ENCODE data around the gene CBS. TPM values are rescaled to one million over a fixed set of nuclear protein-coding genes. Genes with fewer than 3 reads are reported as not detected.
"Not testable (repeated sequence)": the region's sequence is repeated elsewhere in the genome, so short reads cannot be mapped to it uniquely, and the experiment has no call there.

The CBS gene
- total RNA-seq = 1 to 10 TPM; 2.6 to 8.2 (median 3.1) TPM

DNA sequence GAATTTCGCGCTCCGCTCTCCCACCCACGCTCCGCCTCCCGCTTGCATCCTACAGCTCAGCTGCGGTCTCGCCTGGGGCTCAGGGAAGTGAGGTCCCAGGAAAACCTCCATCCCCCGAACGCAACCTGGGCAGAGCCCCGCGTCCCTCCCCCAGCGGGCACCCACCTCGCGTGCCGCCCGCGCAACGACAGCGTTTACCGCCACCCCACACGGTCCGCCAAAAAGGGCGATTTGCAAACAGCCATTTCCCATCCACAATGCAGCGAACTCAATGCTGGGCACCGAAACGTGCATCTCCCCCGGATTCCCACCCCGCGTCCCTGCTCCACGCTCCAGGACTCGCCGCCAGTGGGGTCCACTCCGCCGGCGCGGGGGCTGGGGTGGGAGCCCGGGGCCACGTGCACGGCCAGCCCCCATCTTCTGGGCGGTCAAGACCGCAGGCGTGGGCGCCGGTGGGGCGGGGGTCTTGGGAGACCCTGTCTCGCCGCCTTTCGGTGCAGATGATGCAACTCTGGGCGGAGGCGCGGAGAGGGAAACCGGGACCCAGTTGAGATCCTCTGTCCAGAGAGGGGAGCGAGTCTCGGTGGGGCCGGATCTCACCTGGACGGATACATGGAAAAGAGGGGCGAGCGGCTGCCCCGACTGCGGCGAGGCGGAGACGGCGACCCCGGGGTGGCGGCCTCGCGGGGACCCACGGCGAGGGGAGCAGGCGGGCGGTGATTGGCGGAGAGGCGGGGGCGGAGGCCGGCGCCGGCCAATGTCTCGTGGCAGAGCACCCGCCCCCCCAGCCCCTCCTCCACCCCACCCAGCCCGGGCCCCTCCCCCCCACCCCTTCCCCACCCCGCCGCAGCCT is at the start of gene CBS:
Gene CBS (minus strand): TSS at position 666 of the 853 bp plus-strand sequence. CDS start 3,642 bp downstream, outside the sequence.
- DNase-seq (ENCODE audit: low spot score in 2 of 2); intact Hi-C loops (cut with DNase I; ENCODE audit: low total_unique reads); H3K4me3 ChIP-seq (ENCODE audit: low read depth, poor library complexity, severe bottlenecking): not testable (repeated sequence)
- WGBS, 2 donors = no CpG with 5 or more reads among the region's 84 CpGs

DNA sequence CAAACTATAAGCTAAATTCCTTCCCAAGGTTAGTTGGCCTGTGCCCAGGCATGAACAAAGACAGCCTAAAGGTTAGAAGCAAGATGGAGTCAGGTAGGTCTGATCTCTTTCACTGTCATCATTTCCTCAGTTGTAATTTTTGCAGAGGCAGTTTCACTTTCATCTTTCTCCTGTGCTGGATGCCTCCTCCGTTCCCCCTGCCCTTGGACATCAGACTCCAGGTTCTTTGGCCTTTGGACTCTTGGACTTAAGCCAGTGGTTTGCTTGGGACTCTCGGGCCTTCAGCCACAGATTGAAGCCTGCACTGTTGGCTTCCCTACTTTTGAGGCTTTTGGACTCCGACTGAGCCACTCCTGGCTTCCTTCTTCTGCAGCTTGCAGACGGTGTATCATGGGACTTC is 40.3 kb upstream of the CBS start:
- DNase-seq (ENCODE audit: low spot score in 2 of 2); H3K4me3 ChIP-seq (ENCODE audit: low read depth, poor library complexity, severe bottlenecking); intact Hi-C loops (cut with DNase I; ENCODE audit: low total_unique reads): not testable (repeated sequence)
- no CpG with 5 or more reads among the region's 4 CpGs for WGBS, 2 donors

DNA sequence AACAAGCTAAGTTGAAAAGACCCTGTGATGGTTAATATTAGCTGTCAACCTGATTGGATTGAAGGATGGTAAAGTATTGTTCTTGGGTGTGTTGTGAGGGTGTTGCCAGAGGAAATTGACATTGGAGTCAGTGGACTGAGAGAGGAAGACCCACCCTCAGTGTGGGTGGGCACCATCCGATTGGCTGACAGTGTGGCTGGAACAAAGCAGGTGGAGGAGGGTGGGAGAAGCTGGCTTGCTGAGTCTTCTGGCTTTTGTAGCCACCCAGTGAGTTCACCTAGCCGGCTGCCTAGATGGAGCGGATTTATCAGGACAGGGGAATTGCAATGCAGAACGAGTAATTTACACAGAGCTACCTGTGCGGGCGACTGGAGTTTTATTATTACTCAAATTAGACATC is 38.8 kb upstream of the CBS start:
- H3K4me3 ChIP-seq (ENCODE audit: low read depth, poor library complexity, severe bottlenecking); intact Hi-C loops (cut with DNase I; ENCODE audit: low total_unique reads); DNase-seq (ENCODE audit: low spot score in 2 of 2): not testable (repeated sequence)
- WGBS, 2 donors = 100% methylated on average over 5 of the region's 6 CpGs; no CpG with 5 or more reads in 1 of the 2 donors

DNA sequence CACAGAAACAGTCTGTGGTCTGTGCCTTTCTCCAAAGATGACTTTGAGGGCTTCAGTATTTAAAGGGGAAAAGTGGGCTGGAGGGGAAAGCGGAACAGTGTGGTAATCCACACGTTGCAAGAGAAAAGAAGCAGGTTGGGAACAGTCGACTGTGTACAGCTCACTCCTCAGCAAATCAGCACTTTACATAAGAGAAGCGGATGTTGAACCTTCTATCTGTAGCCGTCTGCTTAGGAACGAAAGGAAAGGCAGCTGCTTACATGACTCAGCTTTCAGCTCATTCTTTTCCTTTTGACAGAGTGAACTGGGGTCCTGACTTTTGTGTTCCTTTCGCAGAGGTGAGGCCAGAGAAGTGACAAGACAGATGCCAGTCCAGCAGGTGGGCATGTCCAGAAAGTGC is 33.4 kb upstream of the CBS start:
- intact Hi-C loops (cut with DNase I; ENCODE audit: low total_unique reads); H3K4me3 ChIP-seq (ENCODE audit: low read depth, poor library complexity, severe bottlenecking); DNase-seq (ENCODE audit: low spot score in 2 of 2): not testable (repeated sequence)
- no CpG with 5 or more reads among the region's 7 CpGs for WGBS, 2 donors

DNA sequence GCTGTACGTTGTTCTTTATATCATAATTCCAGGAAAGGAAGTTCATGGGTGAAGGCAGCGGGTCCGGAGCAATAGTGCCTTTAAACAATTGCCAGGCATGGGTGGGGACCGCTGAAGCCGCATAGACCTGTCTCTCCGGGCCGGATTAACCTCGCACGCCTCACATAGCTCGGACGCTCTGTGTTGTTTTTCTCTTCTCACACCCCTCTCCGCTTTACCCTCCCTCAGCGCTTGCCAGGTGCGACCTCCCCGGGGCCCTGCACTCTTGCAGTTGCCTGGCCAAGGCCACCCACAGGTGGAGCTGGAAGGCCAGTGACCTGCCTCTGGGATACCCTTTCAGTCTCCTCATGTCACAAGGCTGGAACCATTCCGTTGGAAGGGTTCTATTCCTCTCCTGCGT is 32.5 kb upstream of the CBS start:
- WGBS, 2 donors = no CpG with 5 or more reads among the region's 17 CpGs
- intact Hi-C loops (cut with DNase I; ENCODE audit: low total_unique reads) = not testable (repeated sequence)

DNA sequence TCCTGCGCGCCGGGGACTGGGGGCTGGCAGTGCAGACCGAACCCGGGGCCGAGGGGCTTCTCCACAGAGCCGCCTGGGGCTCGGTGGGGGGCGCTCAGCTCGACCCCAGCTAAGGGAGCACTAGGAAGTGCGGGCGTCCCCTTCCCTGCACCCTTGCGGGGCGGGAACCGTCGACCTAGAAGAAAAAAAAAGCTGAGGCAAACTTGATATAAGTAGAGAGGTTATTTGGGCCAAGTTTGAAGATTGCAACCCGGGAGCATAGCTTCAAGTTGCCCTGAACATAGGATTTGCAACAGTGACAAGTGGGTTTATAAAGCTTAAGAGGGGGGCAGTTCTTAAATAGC is 32.1 kb upstream of the CBS start:
- no CpG with 5 or more reads among the region's 17 CpGs for WGBS, 2 donors
- DNase-seq (ENCODE audit: low spot score in 2 of 2); H3K4me3 ChIP-seq (ENCODE audit: low read depth, poor library complexity, severe bottlenecking); intact Hi-C loops (cut with DNase I; ENCODE audit: low total_unique reads): not testable (repeated sequence)

More for the DNA sequence above, 32.5 kb upstream of the CBS start:
- H3K4me3 ChIP-seq (ENCODE audit: low read depth, poor library complexity, severe bottlenecking); DNase-seq (ENCODE audit: low spot score in 2 of 2): not testable (repeated sequence)

DNA sequence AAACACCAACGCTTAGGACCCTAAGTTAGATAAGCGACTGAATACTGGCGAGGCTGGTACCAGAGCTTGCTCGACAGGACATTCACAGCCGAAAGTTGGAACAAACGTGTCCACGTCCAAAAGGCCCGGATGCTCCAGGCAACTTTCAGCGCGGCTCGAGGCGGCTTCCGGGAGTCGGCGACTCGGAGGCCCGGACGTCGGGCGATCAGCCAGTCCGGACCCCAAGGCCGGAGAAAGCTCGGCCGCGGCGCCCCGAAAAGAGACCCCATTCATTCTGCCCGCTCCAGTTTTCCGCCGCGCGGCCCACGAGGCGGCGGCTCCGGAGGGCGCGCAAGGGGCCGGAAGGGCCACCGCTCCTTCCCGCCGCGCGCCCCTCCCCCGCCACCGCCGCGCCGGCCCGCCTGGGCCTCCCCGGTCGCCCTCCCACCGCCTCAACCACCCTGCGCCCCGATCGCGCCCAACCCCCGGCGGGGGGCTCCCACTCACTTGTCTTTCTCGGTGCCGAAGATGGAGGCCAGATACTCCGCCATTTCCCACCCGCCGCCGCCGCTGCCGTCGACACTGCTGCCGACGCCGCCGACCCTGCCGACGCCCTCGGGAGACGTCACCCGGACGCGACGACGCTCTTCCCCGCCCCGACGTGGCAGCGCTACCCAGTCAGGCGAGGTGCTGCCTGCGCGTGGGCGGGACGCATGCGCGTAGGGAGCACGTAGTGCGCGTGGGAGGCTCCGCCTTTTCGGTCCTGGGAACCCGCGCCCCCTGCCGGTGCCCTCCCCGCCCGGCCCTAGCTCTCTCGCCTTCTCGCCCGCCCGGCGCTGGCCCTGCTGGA is 31.5 kb upstream of the CBS start, which contains the start of gene U2AF1:
Gene U2AF1 (minus strand): TSS at position 606 of the 829 bp plus-strand sequence. CDS start 76 bp downstream, at position 530.
- H3K4me3 ChIP-seq (ENCODE audit: low read depth, poor library complexity, severe bottlenecking); intact Hi-C loops (cut with DNase I; ENCODE audit: low total_unique reads): not testable (repeated sequence)
- WGBS, 2 donors = 0% methylated on average over 9 of the region's 107 CpGs; no CpG with 5 or more reads in 1 of the 2 donors
- peak in 1 of 2 donors; percentile 87 for DNase-seq (ENCODE audit: low spot score in 2 of 2)

DNA sequence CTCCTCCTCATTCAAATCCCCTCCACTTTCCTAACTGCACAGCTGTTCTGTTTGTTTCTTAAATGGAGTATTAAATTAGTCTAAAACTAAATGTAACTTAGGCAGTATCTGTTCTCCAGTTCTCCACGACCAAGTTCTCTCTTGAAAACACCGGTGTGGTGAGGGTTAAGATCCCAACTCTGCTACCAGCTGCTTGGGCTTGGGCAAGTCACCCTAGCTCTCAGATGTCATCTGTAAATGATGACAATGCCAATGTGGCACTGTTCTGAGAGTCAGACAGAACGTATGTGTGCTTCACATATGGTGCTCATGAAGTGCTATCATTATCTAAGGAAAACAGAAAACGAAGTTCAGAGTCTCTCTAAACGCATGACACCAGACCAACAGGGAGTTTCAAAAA is 29.0 kb upstream of the CBS start:
- H3K4me3 ChIP-seq (ENCODE audit: low read depth, poor library complexity, severe bottlenecking); DNase-seq (ENCODE audit: low spot score in 2 of 2); intact Hi-C loops (cut with DNase I; ENCODE audit: low total_unique reads): not testable (repeated sequence)
- WGBS, 2 donors = 73 to 75% methylated on average over 2 of the region's 5 CpGs

DNA sequence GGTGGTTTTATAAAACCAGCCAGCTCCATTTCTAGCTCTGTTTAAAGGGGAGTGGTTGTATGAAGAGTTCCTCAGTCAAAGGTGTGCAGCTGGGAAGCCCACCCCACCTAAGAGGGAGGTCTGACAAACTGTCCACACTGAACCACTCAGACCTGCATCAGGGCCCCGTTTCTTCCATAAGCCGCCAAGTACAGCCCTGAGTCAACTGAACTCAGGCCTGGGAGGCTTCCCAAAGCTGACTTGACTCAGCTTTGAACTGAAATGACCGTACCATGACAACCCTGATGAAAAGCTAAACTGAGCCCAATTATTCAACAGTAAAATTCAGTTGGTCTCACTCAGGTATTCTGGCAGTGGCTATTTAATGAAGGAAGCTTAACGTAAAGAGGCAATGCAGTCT is 26.6 kb upstream of the CBS start:
- H3K4me3 ChIP-seq (ENCODE audit: low read depth, poor library complexity, severe bottlenecking); DNase-seq (ENCODE audit: low spot score in 2 of 2); intact Hi-C loops (cut with DNase I; ENCODE audit: low total_unique reads): not testable (repeated sequence)
- WGBS, 2 donors = no CpG with 5 or more reads among the region's 4 CpGs

DNA sequence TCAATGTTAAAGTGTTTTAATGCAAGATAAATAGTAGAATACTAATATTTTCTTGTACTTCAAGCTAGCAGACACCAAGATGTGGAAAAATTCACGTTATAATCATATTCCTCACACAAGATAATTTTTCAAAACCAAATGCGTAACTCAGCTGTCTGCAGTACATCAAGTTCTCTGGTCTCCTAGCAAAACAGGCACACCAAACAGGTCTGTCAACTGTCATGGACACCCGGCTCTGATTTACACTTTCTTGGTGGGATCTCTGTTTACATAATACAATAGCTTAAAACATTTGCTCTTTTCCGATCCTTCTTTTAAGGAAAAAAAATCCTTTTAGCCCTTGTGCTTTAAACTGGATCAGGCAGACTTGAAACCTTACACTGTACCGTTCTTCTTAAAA is 26.0 kb upstream of the CBS start:
- H3K4me3 ChIP-seq (ENCODE audit: low read depth, poor library complexity, severe bottlenecking); intact Hi-C loops (cut with DNase I; ENCODE audit: low total_unique reads); DNase-seq (ENCODE audit: low spot score in 2 of 2): not testable (repeated sequence)
- no CpG with 5 or more reads among the region's 5 CpGs for WGBS, 2 donors

DNA sequence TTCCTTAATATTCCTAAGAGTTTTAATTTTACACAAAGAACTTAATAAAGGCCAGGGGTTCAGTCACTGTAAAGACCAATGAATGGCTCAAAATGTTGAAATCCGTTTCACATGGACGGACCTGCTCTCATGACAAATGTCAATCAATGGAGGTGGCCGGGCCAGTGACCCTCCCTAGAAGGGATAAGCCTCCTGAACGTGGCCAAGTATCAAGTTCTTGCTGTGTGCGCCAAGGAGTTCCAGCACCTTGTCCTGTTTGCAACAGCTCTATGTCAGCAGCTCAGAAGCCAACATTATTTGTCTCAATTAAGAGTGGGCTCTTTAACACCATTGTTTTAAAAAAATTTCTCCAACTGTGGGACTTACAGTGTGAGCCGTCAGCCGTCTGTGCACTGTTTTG is 25.4 kb upstream of the CBS start:
- H3K4me3 ChIP-seq (ENCODE audit: low read depth, poor library complexity, severe bottlenecking); intact Hi-C loops (cut with DNase I; ENCODE audit: low total_unique reads); DNase-seq (ENCODE audit: low spot score in 2 of 2): not testable (repeated sequence)
- no CpG with 5 or more reads among the region's 7 CpGs for WGBS, 2 donors

DNA sequence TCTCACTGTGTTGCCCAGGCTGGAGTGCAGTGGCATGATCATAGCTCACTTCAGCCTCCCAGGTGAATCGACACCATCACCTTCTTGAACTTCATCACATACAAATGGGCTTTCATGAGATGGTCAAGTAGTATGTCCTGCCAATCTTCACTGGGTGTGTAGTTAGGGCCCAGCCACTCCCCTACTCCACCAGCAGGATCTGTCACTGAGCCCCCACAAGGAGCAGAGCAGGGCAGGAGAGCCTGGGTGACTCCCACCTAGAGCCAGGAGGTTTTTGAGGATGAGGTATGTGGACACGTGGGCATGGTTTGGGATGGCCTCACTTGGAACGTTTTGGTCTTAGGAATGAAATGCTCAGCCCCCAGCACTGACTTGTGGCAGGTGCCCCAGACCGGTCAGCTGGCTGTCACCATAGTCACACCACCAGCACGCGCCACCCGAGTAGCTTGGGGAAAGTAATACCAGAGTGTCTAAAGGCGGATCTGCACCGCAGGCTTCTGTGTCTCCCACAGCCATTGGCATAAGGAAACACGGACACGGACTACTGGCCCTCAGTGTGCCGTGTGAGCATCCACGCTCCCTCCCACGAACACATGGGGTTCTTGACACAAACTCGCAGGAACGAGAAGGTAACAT is 16.5 kb upstream of the CBS start:
- no CpG with 5 or more reads among the region's 16 CpGs for WGBS, 2 donors
- intact Hi-C loops (cut with DNase I; ENCODE audit: low total_unique reads); H3K4me3 ChIP-seq (ENCODE audit: low read depth, poor library complexity, severe bottlenecking); DNase-seq (ENCODE audit: low spot score in 2 of 2): not testable (repeated sequence)

DNA sequence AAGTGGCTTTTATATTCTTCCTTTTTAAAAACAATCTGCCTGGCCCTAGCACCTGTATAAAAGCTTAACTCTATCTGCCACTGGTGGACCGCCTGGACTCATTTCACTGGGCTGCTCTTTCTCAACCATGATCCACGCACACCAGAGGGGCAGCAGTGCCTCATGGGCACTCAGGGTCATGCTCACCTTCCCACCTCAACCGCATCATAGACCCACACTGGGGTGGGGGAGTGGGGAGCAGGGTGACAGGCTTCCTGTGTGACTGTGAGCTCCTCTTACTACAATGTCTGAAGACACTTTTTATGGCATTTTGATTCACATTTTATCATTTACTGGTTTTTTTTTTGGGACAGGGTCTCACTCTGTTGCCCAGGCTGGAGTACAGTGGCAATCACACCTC is 15.3 kb upstream of the CBS start:
- WGBS, 2 donors = no CpG with 5 or more reads among the region's 3 CpGs
- H3K4me3 ChIP-seq (ENCODE audit: low read depth, poor library complexity, severe bottlenecking); DNase-seq (ENCODE audit: low spot score in 2 of 2); intact Hi-C loops (cut with DNase I; ENCODE audit: low total_unique reads): not testable (repeated sequence)

DNA sequence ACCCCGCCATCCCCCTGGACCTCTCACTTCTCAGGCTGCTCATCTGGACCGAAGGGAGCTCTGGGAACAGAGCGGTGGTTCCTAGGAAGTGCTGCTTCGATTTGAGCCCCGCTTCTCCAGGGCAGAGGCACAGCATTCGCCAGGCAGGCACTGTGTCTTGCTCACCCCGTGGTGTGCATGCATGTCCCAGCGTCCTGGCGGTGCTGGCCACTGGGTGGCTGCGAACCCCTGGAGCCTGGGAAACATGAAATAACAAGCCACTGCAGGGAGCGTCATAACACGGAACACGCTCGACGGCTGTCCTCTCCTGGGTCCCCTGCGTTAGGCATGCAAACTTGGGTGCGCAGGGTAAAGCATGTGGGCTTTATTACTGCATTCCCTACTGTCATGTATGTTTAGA is 13.8 kb upstream of the CBS start:
- not testable (repeated sequence) for DNase-seq (ENCODE audit: low spot score in 2 of 2); H3K4me3 ChIP-seq (ENCODE audit: low read depth, poor library complexity, severe bottlenecking)
- no CpG with 5 or more reads among the region's 17 CpGs for WGBS, 2 donors

More for the DNA sequence above, 13.8 kb upstream of the CBS start:
- intact Hi-C loops (cut with DNase I; ENCODE audit: low total_unique reads) = not testable (repeated sequence)

Data from lower leg skin (tissue), 4 donors.